HG02885 (cell line): ENCODE results near the gene CD96.
A peak's percentile ranks its signal among the peaks of the same experiment; 100 is the strongest.
"Not testable (repeated sequence)": the region's sequence is repeated elsewhere in the genome, so short reads cannot be mapped to it uniquely, and the experiment has no call there.

Experiments used
- ATAC-seq: cut with Tn5 transposase; IDR thresholded peaks from one replicate; pipeline ENCODE4 v1.9.1; 2021; ENCODE audit warnings: mild to moderate bottlenecking; ENCODE audit not compliant: unreplicated experiment, poor library complexity

Gene CD96, protein sequence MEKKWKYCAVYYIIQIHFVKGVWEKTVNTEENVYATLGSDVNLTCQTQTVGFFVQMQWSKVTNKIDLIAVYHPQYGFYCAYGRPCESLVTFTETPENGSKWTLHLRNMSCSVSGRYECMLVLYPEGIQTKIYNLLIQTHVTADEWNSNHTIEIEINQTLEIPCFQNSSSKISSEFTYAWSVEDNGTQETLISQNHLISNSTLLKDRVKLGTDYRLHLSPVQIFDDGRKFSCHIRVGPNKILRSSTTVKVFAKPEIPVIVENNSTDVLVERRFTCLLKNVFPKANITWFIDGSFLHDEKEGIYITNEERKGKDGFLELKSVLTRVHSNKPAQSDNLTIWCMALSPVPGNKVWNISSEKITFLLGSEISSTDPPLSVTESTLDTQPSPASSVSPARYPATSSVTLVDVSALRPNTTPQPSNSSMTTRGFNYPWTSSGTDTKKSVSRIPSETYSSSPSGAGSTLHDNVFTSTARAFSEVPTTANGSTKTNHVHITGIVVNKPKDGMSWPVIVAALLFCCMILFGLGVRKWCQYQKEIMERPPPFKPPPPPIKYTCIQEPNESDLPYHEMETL

DNA sequence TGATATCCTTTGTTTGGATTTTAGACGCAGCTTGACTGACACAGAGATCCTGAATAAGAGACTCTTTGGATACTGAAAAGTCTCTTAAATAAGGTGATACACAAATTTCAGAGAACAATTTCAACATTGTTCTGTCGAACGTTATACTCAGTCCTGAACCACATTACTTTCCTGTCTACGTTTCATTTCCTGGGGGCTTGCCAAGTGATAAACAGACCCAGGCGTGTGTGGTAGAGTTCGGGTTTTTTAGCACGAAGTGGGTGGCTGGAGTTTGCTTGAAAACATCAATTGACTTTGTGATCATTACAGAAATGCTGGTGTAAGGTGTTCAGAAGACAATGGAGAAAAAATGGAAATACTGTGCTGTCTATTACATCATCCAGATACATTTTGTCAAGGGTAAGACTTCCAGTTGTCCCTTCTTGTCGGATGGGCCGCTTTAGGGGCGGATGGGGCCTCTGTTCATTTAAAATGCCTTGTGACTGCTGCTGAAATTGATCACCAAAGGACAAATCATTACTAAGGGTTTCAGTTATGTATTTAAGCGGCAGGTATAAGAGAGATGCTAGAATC lies at the start of gene CD96:
Gene CD96 (plus strand): TSS at position 287 of the 573 bp plus-strand sequence. CDS start 52 bp downstream, at position 339.
- ATAC-seq, result peak; percentile 31

DNA sequence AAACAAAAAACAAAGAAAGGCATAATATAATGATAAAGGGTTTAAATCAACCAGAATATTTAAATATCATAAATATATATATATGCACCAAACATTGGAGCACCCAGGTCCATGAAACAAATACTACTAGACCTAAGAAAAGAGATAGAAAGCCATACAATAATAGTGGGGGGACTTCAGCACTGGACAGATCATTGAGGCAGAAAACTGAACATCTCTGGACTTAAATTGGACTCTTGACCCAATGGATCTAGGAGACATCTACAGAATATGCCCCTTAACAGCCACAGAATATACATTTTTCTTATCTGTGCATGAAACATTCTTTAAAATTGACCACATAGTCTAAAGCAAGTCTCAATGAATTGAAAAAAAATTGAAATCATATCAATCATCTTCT lies 48.7 kb upstream of the CD96 start:
- ATAC-seq, result no peak

DNA sequence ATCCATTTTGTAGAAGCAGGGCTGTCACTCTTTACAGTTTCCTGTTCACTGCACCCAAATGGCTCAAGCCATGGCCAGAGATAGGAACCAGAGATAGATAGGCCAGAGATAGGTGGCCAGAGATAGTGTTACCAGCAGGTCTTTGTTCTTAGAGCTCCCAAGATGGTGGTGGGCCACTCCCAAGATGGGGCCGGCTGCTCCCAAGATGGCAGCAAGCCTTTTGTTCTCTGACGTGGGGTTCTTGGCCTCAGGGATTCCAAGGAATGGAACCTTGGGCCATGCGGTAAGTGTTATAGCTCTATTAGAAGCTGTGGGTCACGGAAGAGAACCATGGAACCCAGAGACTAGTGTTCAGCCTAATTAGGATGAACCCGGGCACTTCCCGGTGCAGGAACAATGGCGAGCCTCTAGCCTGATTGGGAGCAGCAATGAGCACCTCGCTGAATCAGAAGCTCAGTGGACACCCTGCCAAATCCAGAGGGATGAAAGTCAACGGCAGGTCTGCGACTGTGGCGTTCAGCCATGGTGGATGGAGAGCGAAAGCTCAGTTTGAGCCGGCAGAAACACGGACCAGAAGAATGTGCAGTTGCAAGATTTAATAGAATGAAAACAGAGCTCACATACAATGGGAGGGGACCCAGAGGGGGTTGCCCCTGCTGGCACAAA lies 45.0 kb upstream of the CD96 start:
- no peak for ATAC-seq

DNA sequence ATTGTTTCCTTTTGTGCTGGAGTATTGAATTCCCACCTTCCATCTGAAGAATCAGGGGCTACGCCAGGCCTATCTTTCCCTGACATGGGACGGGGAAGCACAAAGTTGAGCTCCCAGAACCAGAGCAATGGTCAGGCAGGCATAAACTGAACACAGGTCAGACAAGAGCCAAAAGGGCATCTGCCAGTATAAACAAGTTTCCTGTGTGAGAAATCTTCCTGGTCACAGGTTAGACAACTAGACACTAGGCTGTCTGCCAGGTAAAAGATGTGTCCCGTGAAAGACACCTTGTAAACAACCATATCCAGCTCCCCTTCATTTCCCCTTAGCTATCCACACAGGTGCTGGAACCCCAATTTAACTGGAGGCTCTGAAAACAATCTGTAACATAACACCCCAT lies 44.0 kb upstream of the CD96 start:
- ATAC-seq, result no peak

DNA sequence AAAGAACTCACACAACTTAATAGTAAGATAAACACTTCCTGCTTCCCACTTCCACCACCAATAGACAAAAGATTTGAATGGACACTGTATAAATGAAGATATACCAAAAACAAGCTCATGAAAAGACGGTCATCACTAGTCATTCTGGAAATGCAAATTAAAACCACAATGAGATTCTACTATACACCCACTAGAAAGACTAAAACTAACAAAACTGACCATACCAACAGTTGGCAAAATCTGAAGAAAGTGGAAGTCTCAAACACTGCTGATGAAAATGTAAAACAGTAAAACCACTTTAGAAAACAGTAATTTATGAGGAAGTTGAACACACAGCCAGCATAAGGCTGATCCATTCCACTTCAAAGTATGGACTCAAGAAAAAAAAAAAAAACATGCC lies 35.6 kb upstream of the CD96 start:
- peak; percentile 69 for ATAC-seq

DNA sequence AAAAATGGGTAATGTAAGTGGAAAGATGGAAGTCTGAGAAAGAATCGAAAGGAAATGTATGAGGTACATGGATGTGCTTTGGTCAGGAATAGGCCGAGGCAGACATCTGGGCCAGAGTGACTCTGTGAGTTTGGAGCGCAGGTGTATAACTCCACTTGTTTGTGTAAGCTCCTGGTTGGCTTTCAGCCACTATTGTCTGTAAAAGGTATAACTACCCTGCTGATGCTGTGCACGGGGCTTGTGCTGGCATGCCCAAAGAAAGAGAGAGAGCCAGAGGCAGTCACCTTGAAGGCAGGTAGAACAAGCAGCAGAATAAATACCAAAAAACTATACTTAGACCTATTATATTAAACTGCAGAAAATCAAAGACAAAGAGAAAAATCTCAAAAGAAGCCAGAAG lies 32.7 kb upstream of the CD96 start:
- no peak for ATAC-seq

DNA sequence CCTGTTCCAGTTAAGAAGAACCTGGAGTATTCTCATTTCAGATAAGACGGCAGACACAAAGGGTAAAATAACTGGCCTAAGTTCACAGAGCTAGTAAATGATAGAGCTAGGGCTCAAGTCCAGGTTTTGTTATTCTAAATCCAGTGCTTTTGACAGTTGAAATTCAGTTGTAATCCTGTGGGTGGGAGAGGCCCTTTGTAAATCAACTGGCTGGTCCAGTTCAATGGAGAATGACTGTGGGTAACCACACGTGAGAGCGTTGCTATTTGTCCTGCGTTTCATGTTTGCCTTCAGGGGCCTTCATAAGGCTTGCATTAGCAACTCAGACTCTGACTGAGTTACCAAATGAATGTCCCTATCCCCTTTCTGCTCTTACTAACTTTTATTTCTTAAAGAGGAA lies 24.2 kb upstream of the CD96 start:
- ATAC-seq, result no peak

DNA sequence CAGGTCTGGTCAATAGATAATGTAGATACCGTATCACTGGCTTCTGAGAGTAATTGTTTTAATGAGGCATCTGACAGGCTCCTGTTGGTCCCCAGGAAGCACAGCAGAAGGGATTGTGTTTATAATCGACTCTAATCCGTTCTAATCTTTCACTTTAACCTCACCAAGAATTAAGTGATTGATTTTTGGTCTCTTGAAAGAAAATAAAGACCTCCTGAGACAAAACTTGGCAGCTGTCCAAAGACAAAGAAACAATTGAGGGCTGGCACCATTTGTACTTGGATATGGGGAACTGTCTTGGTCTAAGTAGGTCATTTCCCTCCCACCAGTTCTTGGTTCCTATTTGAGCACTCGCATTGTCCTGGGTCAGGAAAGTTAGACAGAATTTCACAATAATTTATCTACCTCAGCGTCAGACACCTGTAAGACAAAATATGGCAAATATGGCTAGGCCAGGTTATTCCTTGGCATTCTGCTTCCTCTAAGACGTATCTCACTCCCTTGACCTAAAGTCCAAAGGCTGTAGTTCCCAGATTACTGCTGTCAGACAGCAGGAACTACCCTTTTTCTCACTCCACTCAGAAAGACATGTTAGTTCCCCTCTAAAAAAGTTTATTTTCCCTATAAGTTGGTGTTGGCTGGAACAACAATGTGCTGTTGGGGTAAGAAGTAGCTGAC lies 22.7 kb upstream of the CD96 start:
- no peak for ATAC-seq

DNA sequence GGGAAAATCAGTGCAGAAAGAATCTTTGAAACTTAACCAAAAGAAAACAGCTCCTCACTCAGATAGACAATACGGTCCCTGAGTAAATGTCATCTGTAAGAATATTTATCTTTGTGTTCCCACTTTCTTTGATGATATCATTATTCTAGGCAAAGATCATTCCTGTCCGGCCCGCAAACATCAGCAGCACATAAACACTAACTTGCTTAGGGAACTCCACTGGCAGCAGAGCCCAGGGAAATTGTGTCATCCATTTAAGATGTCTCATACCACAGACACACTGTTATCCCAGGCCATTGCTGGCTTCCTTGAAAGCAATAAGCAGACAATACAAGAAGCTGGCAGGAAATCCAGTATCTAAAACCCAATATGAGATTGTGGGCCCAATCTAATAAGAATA lies 20.1 kb upstream of the CD96 start:
- no peak for ATAC-seq

DNA sequence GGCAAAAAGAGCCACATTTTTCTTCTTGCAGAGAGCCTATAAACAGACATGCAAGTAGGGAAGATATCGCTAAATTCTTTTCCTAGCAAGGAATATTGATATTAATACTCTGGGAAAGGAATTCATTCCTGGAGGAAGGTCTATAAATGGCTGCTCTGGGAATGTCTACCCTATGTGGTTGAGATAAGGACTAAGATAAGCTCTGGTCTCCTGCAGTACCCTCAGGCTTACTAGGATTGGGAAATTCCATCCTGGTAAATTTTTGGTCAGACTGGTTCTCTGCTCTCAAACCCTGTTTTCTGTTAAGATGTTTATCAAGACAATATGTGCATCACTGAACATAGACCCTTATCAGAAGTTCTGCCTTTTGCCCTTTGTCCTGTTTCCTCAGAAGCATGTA lies 17.5 kb upstream of the CD96 start:
- not testable (repeated sequence) for ATAC-seq

DNA sequence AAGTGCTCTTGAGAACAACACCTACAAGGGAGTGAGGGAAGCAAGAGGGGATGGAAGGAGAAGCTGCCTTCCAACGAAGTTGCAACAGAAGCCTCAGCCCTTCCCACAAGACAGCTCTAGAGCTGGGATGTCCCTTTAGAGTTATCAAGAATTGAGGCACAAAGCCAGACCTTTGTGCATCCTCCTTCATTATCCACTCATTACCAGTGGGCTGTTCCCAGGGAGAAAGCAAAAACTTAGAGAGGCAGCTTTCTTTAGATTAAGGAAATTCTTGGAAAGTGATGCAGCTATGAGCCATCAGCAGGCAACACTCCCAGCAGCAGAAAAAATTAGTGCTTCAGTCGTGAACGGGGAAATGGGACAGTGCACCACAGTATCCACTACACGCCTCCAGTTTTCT lies 10.6 kb upstream of the CD96 start:
- no peak for ATAC-seq

DNA sequence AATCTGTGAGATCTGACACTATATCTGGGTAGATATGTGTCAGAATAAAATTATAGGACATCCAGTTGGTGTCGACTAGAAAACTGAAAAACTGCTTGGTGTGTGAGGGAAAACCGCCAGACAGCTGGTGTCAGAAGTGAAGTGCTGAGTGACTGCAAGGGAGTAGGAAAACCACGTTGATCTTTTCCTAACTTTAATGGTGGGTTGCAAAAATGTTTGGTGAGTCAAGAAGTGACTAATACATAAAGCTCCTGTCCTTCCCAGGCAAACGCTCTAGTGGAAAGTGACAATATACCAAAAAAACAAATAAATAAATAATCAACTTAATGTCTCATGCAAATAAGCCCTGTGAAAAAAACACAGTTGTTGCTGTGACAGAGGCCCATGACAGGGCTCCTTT lies 7.3 kb upstream of the CD96 start:
- no peak for ATAC-seq

DNA sequence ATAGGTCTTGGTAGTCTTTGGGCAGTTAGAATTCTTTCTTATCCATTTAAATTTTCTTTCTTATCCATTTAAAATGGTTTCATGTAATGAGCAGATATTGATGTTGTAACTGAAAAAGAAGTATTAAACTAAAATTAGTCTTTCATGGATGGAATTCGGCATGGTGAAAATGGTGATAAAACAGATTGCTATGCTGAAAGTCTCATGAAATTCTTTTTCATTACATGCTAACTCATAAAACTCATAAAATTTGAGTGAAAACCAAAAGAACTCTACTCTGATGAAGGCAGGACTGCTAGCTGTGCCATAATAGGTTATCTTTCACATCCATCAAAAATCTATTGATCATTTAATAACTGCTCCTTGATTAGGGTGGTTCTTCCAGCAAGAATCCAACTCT lies 3.9 kb upstream of the CD96 start:
- ATAC-seq, result no peak

DNA sequence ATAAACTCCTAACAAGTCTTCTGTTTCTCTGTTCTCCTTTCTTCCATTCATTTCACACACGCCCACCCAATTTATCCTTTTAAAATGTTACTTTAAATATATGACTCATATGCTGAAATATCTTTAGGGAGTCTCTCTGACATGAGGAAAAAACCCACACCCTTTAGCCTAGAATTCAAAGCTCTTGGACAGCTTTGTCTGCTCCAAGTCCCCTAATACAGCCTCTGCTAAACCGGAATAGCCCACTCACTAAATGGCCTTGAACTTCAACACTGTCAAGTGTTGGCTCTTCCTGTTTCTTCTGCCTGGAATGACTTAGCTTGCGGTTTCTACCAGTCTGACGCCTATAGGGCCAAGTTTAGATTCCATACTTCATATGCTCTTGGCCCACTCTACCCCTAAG lies 3.3 kb upstream of the CD96 start:
- ATAC-seq, result peak; percentile 47

DNA sequence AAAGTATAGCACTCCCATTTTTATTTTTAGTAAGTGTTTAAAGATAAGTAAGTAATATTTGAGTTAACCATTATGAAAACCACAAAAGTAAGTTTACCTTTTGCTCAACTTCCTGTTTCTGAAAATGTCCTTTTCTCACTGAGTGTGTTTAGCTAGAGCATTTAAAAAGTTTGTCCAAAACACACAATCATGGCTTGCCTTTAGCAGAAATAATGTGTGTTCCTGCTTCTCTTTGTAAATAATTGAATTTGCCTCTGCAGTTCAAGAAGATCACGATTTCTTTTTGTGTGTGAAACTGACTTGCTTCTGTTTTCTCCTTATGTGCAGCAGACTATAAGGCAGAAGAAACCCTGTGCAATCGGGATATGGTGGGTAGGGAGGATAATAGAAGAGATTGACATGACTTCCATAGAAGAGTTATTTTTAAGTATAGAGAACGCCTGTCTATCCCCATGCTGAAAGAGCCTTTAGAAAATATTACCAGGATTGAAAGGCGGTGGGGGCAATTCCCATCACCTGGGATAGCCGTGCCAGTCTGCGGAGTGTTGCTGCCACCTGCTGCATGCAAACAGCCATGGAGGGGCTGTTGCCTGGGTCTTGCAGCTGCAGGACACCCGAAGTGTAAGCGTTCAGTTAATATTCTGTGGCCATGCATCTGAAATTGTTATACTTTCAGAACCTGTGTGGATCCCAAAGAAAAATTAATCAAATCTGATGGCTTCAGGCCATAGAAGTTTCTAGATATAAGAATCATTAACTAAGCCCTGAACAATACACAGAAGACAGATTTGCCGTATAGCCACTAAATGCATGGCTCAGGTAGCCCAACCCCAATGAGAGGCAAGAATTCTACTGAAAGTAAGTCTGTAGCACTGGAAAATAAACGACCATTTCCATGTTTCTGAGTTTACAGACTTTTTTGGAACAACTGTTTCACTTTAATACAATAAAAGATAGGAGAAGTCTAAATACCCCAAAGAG lies 2.4 kb upstream of the CD96 start:
- ATAC-seq, result peak; percentile 73

DNA sequence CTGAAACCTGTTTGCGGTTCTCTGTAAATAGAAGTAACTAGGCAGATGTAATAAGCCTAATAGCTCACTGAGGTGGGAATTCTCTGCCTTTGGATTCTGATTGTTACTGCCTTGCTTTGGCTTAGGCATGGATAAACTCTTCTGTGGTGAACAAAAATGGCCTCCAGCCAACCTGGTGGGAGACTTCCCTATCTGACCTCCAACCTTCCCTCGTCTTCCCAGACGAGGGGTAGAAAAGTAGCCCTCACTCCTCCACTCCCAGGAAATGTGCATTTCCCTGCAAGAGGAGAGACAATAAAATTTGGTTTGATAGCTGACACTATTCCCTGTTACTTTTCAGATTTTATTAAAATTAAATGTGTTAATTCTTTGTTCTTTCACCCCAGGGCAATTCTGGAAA lies 606 bp upstream of the CD96 start:
- ATAC-seq, result no peak

DNA sequence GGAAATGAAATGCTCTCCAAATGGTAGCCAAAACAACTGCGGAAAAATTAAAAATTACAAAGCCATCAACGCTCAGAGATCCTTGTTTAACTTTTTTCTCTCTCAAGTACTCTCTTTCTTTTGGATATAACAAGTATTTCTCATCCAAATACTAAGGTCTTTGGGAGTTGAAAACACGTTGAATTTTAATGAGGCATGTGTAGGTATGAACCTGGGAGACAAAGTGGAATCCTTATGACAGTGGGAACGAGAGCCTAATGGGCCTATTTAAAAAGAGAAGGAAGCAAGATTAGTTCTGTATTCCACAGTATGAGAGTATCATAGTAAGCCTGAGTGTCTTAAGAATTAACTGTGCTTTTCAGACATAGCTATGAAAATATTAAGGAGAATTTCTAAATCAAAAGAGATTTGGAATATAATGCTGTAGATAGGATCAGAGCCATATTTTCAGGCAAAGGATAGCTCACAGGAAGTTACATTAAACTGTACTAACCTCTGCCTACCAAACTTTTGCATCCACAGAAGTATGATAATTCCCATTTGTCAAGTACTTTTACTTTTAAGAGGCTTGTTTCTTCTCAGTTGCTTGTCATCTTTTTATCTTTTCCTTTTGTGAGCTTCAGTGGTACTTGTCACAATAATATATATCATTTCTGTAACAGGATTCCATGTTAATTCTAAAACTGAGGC lies 759 bp downstream of the CD96 start:
- no peak for ATAC-seq

DNA sequence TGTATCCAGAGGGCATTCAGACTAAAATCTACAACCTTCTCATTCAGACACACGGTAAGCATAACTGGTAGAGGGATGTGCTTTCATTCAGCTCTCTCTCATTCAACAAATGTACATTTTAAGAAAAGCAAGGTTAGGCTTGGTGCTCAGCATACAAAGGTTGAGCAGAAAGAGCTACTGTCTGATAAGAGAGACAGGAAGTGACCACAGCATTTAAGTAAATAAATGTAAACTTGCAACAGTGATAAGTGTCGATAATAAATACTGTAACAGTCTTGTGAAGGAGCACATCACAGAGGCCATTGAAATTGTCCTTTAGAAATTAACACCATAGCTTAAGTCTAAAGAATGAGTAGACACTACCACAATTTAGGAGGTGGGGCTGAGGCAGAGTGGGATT lies 3.4 kb downstream of the CD96 start:
- ATAC-seq, result no peak

DNA sequence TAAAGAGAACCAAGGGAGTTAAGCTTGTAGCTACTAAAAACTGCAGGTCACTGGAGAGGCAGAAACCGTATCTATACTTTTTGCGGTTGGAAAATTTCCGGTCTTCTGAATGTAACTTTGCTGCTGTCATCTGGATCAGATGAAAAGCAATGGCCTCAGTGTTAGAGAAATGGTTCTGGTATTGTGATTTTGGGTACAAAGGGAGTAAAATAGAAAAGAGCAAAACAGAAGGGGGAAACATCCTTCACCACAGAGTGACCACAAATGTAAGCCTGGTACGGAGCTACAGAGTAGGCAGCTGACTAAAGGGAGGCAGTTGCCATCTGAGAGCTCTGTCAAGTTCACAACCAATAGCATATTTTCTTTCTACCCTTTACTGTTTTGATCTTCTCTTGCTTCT lies 5.6 kb downstream of the CD96 start:
- ATAC-seq, result peak; percentile 84
